ENCODE measurements around the gene NCKAP5. TPM values are rescaled to one million over a fixed set of nuclear protein-coding genes. Genes with fewer than 3 reads are reported as not detected.

NCKAP5 gene
- total and polyA plus RNA-seq, 2 of the 13 experiments (the other 11 are each of a cell fraction or from before 2014, with no cell fraction given), result 0.01 TPM; not detected in 1

DNA sequence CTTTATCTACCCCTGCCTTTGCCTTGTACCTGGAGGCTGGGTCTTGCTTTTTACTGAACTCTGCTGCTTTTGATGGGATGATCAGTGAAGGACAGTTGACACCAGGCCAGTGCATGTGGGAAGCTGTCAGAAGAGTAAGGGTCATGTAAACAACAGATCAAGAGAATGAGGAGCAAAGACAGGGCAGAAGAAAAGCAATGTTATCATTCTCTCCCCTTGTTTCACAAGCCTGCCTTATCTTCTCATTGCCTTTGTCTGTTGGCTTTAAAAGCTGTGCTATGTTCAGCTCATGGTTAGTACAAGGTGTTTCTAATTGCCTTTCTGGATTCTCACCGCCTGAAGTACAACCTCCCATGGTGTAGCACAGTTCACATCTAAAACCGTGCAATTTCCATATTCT lies 925.8 kb downstream of the NCKAP5 start (continued):
- TF ChIP-seq FOXK2 (IDR thresholded peaks at IDR 0.05) (peak; percentile 43; the same call in 1 of the 2 replicates), FIP1L1 (IDR thresholded peaks at IDR 0.05; ENCODE audit: borderline replicate concordance, insufficient read depth, low read depth, low read length) (no peak), MTF1 (CRISPR knock-in tag; IDR thresholded peaks at IDR 0.05) (no peak), MTA3 (CRISPR knock-in tag; IDR thresholded peaks at IDR 0.05) (no peak), RARA (CRISPR knock-in tag; IDR thresholded peaks at IDR 0.05) (peak; percentile 45; the same call in 1 of the 2 replicates), ZNF737 (CRISPR knock-in tag; IDR thresholded peaks at IDR 0.05; ENCODE audit: borderline replicate concordance) (no peak), GATAD2A (CRISPR knock-in tag; IDR thresholded peaks at IDR 0.05) (0 out of 2 replicates have a peak, but pooled peaks have one; percentile 11), POLR2AphosphoS5 (IDR thresholded peaks at IDR 0.05; ENCODE audit: low read depth, low read length) (no peak), TRIM24 (CRISPR knock-in tag; IDR thresholded peaks at IDR 0.05) (no peak), IKZF1 (IDR thresholded peaks at IDR 0.05) (no peak), TARDBP (CRISPR knock-in tag; IDR thresholded peaks at IDR 0.05) (no peak), SOX5 (CRISPR knock-in tag; IDR thresholded peaks at IDR 0.05; ENCODE audit: borderline replicate concordance) (peak; percentile 92), KAT7 (CRISPR knock-in tag; IDR thresholded peaks at IDR 0.05; ENCODE audit: borderline replicate concordance) (no peak), NRL (CRISPR knock-in tag; IDR thresholded peaks at IDR 0.05; ENCODE audit: borderline replicate concordance) (no peak), ZNF564 (CRISPR knock-in tag; IDR thresholded peaks at IDR 0.05) (no peak), NR2F1 (CRISPR knock-in tag; IDR thresholded peaks at IDR 0.05) (peak in 1 of 2 experiments; percentile 37; a peak in 1 of 4 replicates), MXI1 (IDR thresholded peaks at IDR 0.05; ENCODE audit: borderline replicate concordance, low read depth, low read length) (peak; percentile 42; the same call in 2 of the 3 replicates), HDAC1 (CRISPR knock-in tag; IDR thresholded peaks at IDR 0.05) (no peak)
- TF ChIP-seq, protein P1, sequence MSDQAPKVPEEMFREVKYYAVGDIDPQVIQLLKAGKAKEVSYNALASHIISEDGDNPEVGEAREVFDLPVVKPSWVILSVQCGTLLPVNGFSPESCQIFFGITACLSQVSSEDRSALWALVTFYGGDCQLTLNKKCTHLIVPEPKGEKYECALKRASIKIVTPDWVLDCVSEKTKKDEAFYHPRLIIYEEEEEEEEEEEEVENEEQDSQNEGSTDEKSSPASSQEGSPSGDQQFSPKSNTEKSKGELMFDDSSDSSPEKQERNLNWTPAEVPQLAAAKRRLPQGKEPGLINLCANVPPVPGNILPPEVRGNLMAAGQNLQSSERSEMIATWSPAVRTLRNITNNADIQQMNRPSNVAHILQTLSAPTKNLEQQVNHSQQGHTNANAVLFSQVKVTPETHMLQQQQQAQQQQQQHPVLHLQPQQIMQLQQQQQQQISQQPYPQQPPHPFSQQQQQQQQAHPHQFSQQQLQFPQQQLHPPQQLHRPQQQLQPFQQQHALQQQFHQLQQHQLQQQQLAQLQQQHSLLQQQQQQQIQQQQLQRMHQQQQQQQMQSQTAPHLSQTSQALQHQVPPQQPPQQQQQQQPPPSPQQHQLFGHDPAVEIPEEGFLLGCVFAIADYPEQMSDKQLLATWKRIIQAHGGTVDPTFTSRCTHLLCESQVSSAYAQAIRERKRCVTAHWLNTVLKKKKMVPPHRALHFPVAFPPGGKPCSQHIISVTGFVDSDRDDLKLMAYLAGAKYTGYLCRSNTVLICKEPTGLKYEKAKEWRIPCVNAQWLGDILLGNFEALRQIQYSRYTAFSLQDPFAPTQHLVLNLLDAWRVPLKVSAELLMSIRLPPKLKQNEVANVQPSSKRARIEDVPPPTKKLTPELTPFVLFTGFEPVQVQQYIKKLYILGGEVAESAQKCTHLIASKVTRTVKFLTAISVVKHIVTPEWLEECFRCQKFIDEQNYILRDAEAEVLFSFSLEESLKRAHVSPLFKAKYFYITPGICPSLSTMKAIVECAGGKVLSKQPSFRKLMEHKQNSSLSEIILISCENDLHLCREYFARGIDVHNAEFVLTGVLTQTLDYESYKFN (CRISPR knock-in tag; conservative IDR thresholded peaks at IDR 0.05), result peak; percentile 53
- TF ChIP-seq, protein P2, sequence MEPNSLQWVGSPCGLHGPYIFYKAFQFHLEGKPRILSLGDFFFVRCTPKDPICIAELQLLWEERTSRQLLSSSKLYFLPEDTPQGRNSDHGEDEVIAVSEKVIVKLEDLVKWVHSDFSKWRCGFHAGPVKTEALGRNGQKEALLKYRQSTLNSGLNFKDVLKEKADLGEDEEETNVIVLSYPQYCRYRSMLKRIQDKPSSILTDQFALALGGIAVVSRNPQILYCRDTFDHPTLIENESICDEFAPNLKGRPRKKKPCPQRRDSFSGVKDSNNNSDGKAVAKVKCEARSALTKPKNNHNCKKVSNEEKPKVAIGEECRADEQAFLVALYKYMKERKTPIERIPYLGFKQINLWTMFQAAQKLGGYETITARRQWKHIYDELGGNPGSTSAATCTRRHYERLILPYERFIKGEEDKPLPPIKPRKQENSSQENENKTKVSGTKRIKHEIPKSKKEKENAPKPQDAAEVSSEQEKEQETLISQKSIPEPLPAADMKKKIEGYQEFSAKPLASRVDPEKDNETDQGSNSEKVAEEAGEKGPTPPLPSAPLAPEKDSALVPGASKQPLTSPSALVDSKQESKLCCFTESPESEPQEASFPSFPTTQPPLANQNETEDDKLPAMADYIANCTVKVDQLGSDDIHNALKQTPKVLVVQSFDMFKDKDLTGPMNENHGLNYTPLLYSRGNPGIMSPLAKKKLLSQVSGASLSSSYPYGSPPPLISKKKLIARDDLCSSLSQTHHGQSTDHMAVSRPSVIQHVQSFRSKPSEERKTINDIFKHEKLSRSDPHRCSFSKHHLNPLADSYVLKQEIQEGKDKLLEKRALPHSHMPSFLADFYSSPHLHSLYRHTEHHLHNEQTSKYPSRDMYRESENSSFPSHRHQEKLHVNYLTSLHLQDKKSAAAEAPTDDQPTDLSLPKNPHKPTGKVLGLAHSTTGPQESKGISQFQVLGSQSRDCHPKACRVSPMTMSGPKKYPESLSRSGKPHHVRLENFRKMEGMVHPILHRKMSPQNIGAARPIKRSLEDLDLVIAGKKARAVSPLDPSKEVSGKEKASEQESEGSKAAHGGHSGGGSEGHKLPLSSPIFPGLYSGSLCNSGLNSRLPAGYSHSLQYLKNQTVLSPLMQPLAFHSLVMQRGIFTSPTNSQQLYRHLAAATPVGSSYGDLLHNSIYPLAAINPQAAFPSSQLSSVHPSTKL (CRISPR knock-in tag; IDR thresholded peaks at IDR 0.05), result 0 out of 2 replicates have a peak, but pooled peaks have one; percentile 11
- TF ChIP-seq, protein P3, sequence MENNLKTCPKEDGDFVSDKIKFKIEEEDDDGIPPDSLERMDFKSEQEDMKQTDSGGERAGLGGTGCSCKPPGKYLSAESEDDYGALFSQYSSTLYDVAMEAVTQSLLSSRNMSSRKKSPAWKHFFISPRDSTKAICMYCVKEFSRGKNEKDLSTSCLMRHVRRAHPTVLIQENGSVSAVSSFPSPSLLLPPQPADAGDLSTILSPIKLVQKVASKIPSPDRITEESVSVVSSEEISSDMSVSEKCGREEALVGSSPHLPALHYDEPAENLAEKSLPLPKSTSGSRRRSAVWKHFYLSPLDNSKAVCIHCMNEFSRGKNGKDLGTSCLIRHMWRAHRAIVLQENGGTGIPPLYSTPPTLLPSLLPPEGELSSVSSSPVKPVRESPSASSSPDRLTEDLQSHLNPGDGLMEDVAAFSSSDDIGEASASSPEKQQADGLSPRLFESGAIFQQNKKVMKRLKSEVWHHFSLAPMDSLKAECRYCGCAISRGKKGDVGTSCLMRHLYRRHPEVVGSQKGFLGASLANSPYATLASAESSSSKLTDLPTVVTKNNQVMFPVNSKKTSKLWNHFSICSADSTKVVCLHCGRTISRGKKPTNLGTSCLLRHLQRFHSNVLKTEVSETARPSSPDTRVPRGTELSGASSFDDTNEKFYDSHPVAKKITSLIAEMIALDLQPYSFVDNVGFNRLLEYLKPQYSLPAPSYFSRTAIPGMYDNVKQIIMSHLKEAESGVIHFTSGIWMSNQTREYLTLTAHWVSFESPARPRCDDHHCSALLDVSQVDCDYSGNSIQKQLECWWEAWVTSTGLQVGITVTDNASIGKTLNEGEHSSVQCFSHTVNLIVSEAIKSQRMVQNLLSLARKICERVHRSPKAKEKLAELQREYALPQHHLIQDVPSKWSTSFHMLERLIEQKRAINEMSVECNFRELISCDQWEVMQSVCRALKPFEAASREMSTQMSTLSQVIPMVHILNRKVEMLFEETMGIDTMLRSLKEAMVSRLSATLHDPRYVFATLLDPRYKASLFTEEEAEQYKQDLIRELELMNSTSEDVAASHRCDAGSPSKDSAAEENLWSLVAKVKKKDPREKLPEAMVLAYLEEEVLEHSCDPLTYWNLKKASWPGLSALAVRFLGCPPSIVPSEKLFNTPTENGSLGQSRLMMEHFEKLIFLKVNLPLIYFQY (CRISPR knock-in tag; IDR thresholded peaks at IDR 0.05; ENCODE audit: borderline replicate concordance), result no peak

All from HepG2 (cell line).